ENCODE results near the gene TXNDC2. TPM values are rescaled to one million over a fixed set of nuclear protein-coding genes. Genes with fewer than 3 reads are reported as not detected.

Gene TXNDC2
- polyA plus RNA-seq, 3 donors, result 0.10 to 0.36 TPM; not detected in 1

- Mint-ChIP-seq H3K27me3 (ENCODE audit: low read depth in 3 of 3) (no peaks in the 10 kb centered on the region), H3K36me3 (no peaks in the 10 kb centered on the region), H3K27ac (peak overlapping the region; percentile 84 to 93 (median 92)), H3K9me3 (peaks cover 0 to 6% (median 0%) of the 10 kb centered on the region in 7 donors), H3K4me1 (peaks cover 32% of the 10 kb centered on the region), H3K4me3 (peak overlapping the region; percentile 83 to 90)
- peaks cover 0 to 4% of the 10 kb centered on the region in 2 donors for H3K9me3 ChIP-seq (replicated peaks in 1 of 2; ENCODE audit: control insufficient read depth in 1 of 2, insufficient read depth in 1 of 2, low read length in 2 of 2)
- intact Hi-C loops (cut with micrococcal nuclease), result loop anchor here (10.0 kb wide), 1 partner anchor 211 kb away; the partner anchor contains the start of gene RAB31 (in 2 of the 2)
- H2AFZ ChIP-seq (ENCODE audit: insufficient read depth, low read depth, low read length, poor library complexity, severe bottlenecking), result no peak overlapping the region
- H4K20me1 ChIP-seq (ENCODE audit: insufficient read depth, low read length), result peaks cover 58% of the 10 kb centered on the region
- peak overlapping the region; percentile 80 to 97 for H3K27ac ChIP-seq (ENCODE audit: low read depth in 1 of 2, low read length in 2 of 2)
- DNase-seq, result peak in 1 of 3 donors; percentile 27
- H3K36me3 ChIP-seq (replicated peaks in 1 of 2; ENCODE audit: control insufficient read depth in 1 of 2, insufficient read depth in 2 of 2, low read length in 2 of 2), result no peaks in the 10 kb centered on the region
- H3K4me3 ChIP-seq (replicated peaks in 1 of 3; ENCODE audit: low read depth in 2 of 3, low read length in 3 of 3), result peak overlapping the region; percentile 87 to 98 (median 95)
- H3K79me2 ChIP-seq (ENCODE audit: insufficient read depth, low read length), result peaks cover 65% of the 10 kb centered on the region
- H3K9ac ChIP-seq (ENCODE audit: insufficient read depth, low read length, poor library complexity, severe bottlenecking), result peak overlapping the region; percentile 99
- H3K27me3 ChIP-seq (ENCODE audit: control insufficient read depth in 2 of 2, insufficient read depth in 2 of 2, low read length in 2 of 2), result no peaks in the 10 kb centered on the region
- peak overlapping the region; percentile 68 for H3K4me2 ChIP-seq (replicated peaks; ENCODE audit: extremely low read depth, low read length, poor library complexity, severe bottlenecking)
- peaks cover 42 to 72% of the 10 kb centered on the region in 2 donors for H3K4me1 ChIP-seq (ENCODE audit: control insufficient read depth in 1 of 2, insufficient read depth in 2 of 2, low read length in 2 of 2)
- WGBS (ENCODE audit: insufficient coverage), result 0% methylated on average over 3 of the region's 5 CpGs
- no peak for TF ChIP-seq CTCF (IDR thresholded peaks at IDR 0.05)
Observed at GRCh38 chr18:9915291-9916076, 29.7 kb downstream of the TXNDC2 start.

GRCh38 chr18:9916077-9916639, 30.4 kb downstream of the TXNDC2 start:
- Histone ChIP-seq H3K27me3 (ENCODE audit: control insufficient read depth in 2 of 2, insufficient read depth in 2 of 2, low read length in 2 of 2) (no peaks in the 10 kb centered on the region), H3K4me1 (ENCODE audit: control insufficient read depth in 1 of 2, insufficient read depth in 2 of 2, low read length in 2 of 2) (peaks cover 43 to 72% of the 10 kb centered on the region in 2 donors), H3K4me3 (replicated peaks in 1 of 3; ENCODE audit: low read depth in 2 of 3, low read length in 3 of 3) (peak overlapping the region; percentile 87 to 98 (median 95)), H2AFZ (ENCODE audit: insufficient read depth, low read depth, low read length, poor library complexity, severe bottlenecking) (no peak overlapping the region), H3K27ac (ENCODE audit: low read depth in 1 of 2, low read length in 2 of 2) (peak overlapping the region in 1 of 2 donors; percentile 97), H3K36me3 (replicated peaks in 1 of 2; ENCODE audit: control insufficient read depth in 1 of 2, insufficient read depth in 2 of 2, low read length in 2 of 2) (no peaks in the 10 kb centered on the region), H3K79me2 (ENCODE audit: insufficient read depth, low read length) (peaks cover 72% of the 10 kb centered on the region), H4K20me1 (ENCODE audit: insufficient read depth, low read length) (peaks cover 65% of the 10 kb centered on the region), H3K9ac (ENCODE audit: insufficient read depth, low read length, poor library complexity, severe bottlenecking) (peak overlapping the region; percentile 99), H3K4me2 (replicated peaks; ENCODE audit: extremely low read depth, low read length, poor library complexity, severe bottlenecking) (peak overlapping the region; percentile 68), H3K9me3 (replicated peaks in 1 of 2; ENCODE audit: control insufficient read depth in 1 of 2, insufficient read depth in 1 of 2, low read length in 2 of 2) (peaks cover 0 to 4% of the 10 kb centered on the region in 2 donors)
- Mint-ChIP-seq H3K4me1 (peaks cover 25% of the 10 kb centered on the region), H3K27ac (peak overlapping the region; percentile 84 to 93 (median 92)), H3K27me3 (ENCODE audit: low read depth in 3 of 3) (no peaks in the 10 kb centered on the region), H3K4me3 (peak overlapping the region; percentile 83 to 90), H3K9me3 (peaks cover 0 to 6% (median 0%) of the 10 kb centered on the region in 7 donors), H3K36me3 (no peaks in the 10 kb centered on the region)
- TF ChIP-seq CTCF (IDR thresholded peaks at IDR 0.05), result no peak
- WGBS (ENCODE audit: insufficient coverage), result 38% methylated on average over 1 of the region's 2 CpGs
- peak; percentile 20 to 60 (median 44) for DNase-seq
- intact Hi-C loops (cut with micrococcal nuclease), result loop anchor here (10.0 kb wide), 1 partner anchor 211 kb away; the partner anchor contains the start of gene RAB31 (in 2 of the 2)
